ENCODE measurements around the gene NDUFB6. TPM values are rescaled to one million over a fixed set of nuclear protein-coding genes. Genes with fewer than 3 reads are reported as not detected.
A peak's percentile ranks its signal among the peaks of the same experiment; 100 is the strongest.
"Not testable (repeated sequence)": the region's sequence is repeated elsewhere in the genome, so short reads cannot be mapped to it uniquely, and the experiment has no call there.

Gene NDUFB6
- 10 to 100 TPM; 51.5 to 84.4 (median 60.3) TPM for polyA plus RNA-seq (ENCODE audit: low read depth in 6 of 6)

DNA sequence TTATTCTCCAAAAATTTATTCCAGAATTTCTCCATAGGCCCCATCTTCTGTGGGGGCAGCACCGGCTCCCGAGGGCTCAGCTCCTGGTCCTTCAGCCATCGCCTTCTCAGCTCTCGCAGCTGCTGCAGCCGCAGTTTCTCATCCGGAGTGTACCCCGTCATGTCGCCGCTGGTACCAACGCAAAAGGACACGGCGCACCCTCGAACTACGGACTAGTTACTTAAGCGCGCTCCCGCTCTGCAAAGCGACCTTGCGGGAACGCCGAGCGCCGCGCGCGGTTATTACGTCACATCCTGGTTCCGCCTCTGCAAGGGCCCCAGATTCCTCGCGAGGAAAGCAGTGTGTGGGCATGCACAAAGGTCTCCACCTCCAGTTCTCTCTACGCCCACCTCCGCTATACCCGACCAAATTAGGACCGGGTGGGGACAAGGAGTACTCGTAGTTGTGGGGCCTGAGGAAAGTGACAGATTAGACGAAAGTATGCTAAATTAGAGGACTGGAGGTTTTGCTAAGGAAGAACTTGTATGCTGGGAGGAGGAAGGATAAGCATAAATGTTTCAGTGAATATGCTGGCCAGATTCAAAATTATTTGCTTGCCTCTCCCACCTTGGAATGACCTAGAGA, at the start of gene NDUFB6:
Gene NDUFB6, minus strand, starts transcription at position 260 of the 624 bp plus-strand sequence. Its CDS starts 99 bp downstream, at position 161.
- peak; percentile 93 for DNase-seq
- peak within 1 kb of the TSS; percentile 99 to 100 (median 100) for H3K4me3 Mint-ChIP-seq
- H3K9me3 Mint-ChIP-seq: no peaks in the 10 kb centered on the region
- peak; percentile 83 for ATAC-seq (ENCODE audit: low read depth in 2 of 2)
- H3K27me3 Mint-ChIP-seq: peaks cover 0 to 17% (median 6%) of the 10 kb centered on the region in 3 donors
- H3K36me3 Mint-ChIP-seq: peaks cover 0 to 9% of the 10 kb centered on the region in 2 donors
- H3K27ac Mint-ChIP-seq: peak within 1 kb of the TSS; percentile 96 to 99 (median 98)
- peaks cover 22 to 27% (median 26%) of the 10 kb centered on the region in 3 donors for H3K4me1 Mint-ChIP-seq

DNA sequence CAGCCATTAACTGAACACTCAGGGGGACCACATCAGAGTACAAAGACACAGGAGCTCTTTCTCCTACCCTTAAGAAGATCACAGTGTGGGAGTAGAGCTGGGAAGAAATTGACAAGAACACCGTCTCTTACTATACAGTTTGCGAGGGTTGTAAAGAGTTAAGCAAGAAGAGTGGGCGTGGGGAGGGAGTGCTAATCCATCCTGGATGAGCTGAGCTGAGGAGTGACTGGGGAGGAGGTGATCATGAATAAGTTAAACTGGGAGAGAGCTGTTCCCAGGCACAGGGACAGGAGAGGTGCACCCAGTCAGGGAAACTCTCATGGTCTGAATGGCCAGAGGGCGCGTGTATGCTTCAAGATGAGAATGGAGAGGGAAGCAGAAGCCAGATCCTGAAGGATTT, 45.3 kb upstream of the NDUFB6 start:
- no peak overlapping the region for H3K27ac Mint-ChIP-seq
- H3K36me3 Mint-ChIP-seq: peaks cover 0 to 10% of the 10 kb centered on the region in 2 donors
- H3K4me1 Mint-ChIP-seq: no peaks in the 10 kb centered on the region
- ATAC-seq (ENCODE audit: low read depth in 2 of 2) (no peak), DNase-seq (no peak)
- peaks cover 0 to 7% (median 0%) of the 10 kb centered on the region in 7 donors for H3K9me3 Mint-ChIP-seq
- H3K4me3 Mint-ChIP-seq: no peak overlapping the region
- H3K27me3 Mint-ChIP-seq: peaks cover 21 to 32% (median 26%) of the 10 kb centered on the region in 3 donors

DNA sequence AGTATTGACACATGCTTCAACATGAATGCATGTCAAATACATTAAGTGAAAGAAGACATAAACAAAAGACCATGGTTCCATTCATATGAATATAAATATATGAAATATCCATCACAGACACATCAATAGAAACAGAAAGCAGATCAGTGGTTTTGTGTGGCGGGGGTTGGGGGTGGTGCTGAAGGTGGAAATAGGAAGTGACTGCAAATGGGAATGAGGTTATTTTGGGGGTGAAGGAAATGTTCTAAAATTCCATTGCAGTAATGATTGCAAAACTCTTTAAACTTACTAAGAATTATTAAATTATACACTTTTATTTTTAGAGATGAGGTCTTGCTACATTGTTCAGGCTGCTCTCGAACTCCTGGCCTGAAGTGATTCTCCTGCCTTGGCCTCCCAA, 33.9 kb upstream of the NDUFB6 start:
- Mint-ChIP-seq H3K4me1 (peaks cover 0 to 5% (median 0%) of the 10 kb centered on the region in 3 donors), H3K27me3 (peaks cover 2 to 10% (median 8%) of the 10 kb centered on the region in 3 donors), H3K36me3 (no peaks in the 10 kb centered on the region), H3K9me3 (peaks cover 2 to 21% (median 11%) of the 10 kb centered on the region in 7 donors), H3K27ac (no peak overlapping the region), H3K4me3 (no peak overlapping the region)
- DNase-seq: no peak
- no peak for ATAC-seq (ENCODE audit: low read depth in 2 of 2)

DNA sequence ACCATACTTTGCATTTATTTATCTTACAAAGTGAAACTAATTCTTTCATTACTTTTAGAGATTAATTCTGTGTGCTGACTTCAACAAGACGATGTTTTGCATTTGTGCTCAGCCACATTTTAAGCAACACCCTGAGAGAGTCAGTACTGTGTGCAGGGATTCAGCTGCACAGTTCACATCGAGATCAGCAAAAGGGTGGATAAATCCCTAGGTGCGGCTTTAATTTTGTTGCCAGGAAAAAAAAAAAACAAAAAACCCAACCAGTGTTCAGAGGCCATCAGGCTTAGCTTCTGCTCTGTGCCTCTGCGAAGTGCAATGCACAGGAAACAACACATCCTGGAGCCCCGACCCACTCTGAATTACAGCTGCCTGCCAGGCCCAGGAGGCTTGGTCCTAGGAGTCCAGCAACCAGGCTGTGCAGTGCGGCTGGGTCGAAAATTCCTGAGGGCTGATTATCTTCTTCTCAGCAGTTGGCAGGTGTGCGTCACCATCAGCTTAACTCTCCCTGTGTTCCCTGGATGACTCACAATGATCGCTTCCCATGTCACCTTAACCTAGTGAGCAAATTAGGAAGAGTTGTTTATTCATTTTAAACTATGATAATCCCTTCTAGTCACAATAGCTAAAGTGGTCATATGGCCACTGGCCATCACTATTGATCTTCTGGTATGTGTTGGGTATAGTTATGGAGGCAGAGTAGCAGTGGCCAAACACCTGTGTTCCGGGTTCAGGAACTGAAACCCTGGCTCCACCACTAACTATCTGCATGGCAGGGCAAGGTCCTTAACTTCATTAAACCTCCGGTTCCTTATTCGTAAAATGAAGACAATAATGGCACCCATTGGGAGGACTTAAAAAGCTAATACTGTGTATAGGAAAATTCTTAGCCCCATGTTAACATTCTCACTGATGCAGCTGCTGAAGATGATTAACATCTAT, 31.2 kb upstream of the NDUFB6 start:
- peak overlapping the region in 2 of 6 donors; percentile 56 to 83 for H3K27ac Mint-ChIP-seq
- H3K4me3 Mint-ChIP-seq: peak overlapping the region in 2 of 8 donors; percentile 23 to 35
- no peak for DNase-seq
- H3K27me3 Mint-ChIP-seq: peaks cover 8 to 23% (median 13%) of the 10 kb centered on the region in 3 donors
- peaks cover 0 to 21% (median 11%) of the 10 kb centered on the region in 7 donors for H3K9me3 Mint-ChIP-seq
- ATAC-seq (ENCODE audit: low read depth in 2 of 2): peak; percentile 49 to 79
- no peaks in the 10 kb centered on the region for H3K36me3 Mint-ChIP-seq
- peaks cover 1 to 5% (median 3%) of the 10 kb centered on the region in 3 donors for H3K4me1 Mint-ChIP-seq

DNA sequence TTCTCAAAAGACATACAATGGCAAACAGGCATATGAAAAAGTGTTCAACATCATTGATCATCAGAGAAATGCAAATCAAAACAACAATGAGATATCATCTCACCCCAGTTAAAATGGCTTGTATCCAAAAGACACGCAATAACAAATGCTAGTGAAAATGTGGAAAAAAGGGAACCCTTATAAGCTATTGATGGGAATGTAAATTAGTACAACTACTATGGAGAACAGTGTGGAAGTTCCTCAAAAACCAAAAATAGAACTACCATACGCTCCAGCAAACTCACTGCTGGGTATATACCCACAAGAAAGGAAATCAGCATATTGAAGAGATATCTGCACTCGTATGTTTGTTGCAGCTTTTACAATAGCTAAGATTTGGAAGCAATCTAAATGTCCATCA, 26.1 kb upstream of the NDUFB6 start:
- DNase-seq; ATAC-seq (ENCODE audit: low read depth in 2 of 2); H3K27ac Mint-ChIP-seq; H3K4me3 Mint-ChIP-seq; H3K9me3 Mint-ChIP-seq; H3K4me1 Mint-ChIP-seq; H3K36me3 Mint-ChIP-seq: not testable (repeated sequence)
- peaks cover 10 to 33% (median 16%) of the 10 kb centered on the region in 3 donors for H3K27me3 Mint-ChIP-seq

DNA sequence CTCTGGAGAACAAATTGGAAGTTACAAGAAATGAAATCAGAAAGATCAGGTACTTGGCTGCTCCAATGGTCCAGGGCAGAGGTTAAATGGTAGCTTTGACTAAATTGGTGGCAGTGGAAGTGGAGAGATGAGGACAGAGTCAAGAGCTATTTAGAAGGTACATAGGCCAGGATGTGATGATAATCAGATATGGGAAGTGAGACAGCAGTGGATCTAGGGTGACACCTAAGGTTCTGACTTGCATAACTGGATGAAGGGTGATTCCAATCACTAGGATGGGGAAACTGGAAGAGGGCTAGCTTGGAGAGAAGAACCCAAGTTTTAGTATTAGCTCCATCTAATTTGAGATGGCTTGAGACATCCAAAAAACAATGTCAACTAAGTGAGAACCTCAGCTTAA, 24.0 kb upstream of the NDUFB6 start:
- Mint-ChIP-seq H3K9me3 (peaks cover 0 to 9% (median 6%) of the 10 kb centered on the region in 7 donors), H3K4me1 (peaks cover 3 to 8% (median 3%) of the 10 kb centered on the region in 3 donors), H3K27me3 (peaks cover 14 to 24% (median 17%) of the 10 kb centered on the region in 3 donors), H3K4me3 (no peak overlapping the region), H3K36me3 (peaks cover 0 to 7% of the 10 kb centered on the region in 2 donors), H3K27ac (no peak overlapping the region)
- DNase-seq (no peak), ATAC-seq (ENCODE audit: low read depth in 2 of 2) (no peak)

DNA sequence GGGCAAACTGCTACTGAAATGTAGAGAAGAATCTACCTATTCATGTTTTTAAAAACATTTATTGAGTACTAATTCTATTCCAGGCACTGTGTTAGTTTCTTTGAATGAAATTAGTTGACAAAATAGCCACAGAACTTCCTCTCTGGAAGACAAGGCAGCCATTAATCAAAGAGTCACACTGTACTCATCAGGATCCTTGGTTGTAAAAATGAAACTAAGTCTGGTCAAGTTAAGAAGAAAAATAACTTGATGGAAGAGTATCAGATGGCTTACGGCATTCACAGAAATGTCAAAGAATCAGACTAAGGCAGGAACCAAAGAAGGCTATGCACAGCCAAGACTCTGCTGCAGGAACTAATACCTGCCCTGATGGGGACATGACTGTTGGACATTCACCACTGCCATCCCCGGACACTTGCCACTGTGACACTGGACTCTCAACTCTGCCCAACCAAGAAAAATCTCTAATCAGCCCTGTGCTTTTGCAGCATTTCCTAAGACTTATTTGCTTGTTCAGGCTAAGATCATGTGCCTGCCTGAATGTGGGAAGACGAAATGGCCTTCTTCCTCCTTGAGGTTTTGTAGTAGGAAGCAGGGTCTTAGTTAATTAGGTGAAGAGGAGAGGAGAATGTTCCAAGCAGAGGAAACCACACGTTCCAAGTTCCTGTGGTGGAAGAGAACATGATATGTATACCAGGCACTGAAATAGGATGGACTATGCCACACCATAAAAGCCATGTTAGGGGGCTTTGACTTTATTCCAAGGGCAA, 23.3 kb upstream of the NDUFB6 start:
- H3K4me1 Mint-ChIP-seq: peaks cover 3 to 8% (median 3%) of the 10 kb centered on the region in 3 donors
- no peak for DNase-seq
- H3K36me3 Mint-ChIP-seq: peaks cover 0 to 7% of the 10 kb centered on the region in 2 donors
- H3K4me3 Mint-ChIP-seq: no peak overlapping the region
- peaks cover 9 to 26% (median 17%) of the 10 kb centered on the region in 3 donors for H3K27me3 Mint-ChIP-seq
- H3K9me3 Mint-ChIP-seq: peaks cover 0 to 9% (median 6%) of the 10 kb centered on the region in 7 donors
- ATAC-seq (ENCODE audit: low read depth in 2 of 2): no peak
- H3K27ac Mint-ChIP-seq: no peak overlapping the region

DNA sequence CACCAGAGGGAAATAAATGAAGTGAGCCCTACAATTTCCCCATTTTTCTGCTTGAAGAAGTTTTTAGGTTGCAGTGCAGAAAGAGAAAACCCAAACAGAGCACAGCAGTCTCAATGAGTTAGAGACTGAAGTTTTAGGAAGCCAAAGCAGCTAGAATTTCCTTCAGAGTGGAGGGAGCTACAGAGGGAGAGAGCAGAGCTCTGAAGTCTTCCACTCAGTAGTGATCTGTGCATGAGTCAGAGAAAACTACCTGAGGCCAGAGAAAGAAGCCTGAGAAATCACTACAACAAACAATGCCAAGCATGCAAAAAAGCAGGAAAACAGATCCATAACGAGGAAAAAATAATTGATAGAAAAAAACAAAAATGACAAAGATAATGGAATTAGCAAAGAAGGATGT, 17.9 kb upstream of the NDUFB6 start:
- no peak for ATAC-seq (ENCODE audit: low read depth in 2 of 2)
- Mint-ChIP-seq H3K36me3 (no peaks in the 10 kb centered on the region), H3K9me3 (no peaks in the 10 kb centered on the region), H3K27me3 (peaks cover 20 to 43% (median 32%) of the 10 kb centered on the region in 3 donors), H3K4me1 (no peaks in the 10 kb centered on the region), H3K27ac (no peak overlapping the region), H3K4me3 (no peak overlapping the region)
- no peak for DNase-seq

DNA sequence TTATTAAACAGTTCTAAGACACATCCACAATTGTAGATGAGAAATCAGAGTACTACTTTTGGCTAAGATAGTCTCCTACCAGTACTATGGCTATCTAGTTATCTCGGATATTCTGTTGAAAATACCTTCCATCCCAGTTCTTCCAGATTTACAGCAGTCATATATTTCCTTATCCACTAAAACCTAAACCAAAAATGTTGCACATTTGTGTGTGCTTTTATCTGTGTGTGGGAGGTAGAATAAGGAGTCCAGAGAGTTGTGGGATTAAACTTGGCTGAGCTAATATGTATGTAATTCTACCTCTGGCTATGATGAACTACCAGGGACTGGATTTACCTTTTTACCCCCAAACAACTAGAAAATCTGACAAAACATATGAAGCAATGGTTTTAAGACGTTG, 17.5 kb upstream of the NDUFB6 start:
- Mint-ChIP-seq H3K9me3 (no peaks in the 10 kb centered on the region), H3K27ac (no peak overlapping the region), H3K36me3 (no peaks in the 10 kb centered on the region), H3K4me3 (no peak overlapping the region), H3K27me3 (peaks cover 20 to 47% (median 36%) of the 10 kb centered on the region in 3 donors), H3K4me1 (no peaks in the 10 kb centered on the region)
- ATAC-seq (ENCODE audit: low read depth in 2 of 2) (no peak), DNase-seq (no peak)

DNA sequence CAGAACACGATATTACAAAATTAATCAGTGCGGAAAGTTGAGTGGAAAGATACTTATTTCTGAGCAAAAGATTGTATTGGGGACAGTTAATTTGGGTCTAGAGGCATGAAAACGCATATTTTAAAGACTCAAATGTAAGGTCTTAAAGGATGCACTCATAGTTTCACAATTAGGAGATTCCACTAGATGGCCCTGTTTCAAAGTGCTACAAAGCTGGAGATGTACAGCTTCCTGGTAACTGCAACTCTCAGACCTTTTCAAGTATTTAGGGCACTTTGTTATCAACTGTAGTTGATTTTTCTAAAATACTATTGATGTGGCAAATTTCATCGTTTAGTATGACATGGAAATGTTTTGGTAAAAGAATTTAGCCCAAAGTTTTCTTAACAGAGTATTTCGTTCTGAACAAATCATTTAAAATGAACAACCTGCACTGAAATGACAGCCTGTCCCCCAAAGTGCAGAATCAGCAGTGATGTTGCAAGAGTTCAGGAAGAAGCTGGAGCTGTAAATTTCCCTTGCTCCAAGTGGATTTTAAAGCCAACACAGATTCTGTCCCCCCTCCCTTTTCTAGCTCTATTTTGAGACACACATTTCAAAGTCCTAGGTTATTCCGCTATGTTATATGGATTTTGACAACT, 16.2 kb upstream of the NDUFB6 start:
- H3K27me3 Mint-ChIP-seq: peaks cover 26 to 56% (median 43%) of the 10 kb centered on the region in 3 donors
- H3K9me3 Mint-ChIP-seq: no peaks in the 10 kb centered on the region
- H3K4me1 Mint-ChIP-seq: no peaks in the 10 kb centered on the region

DNA sequence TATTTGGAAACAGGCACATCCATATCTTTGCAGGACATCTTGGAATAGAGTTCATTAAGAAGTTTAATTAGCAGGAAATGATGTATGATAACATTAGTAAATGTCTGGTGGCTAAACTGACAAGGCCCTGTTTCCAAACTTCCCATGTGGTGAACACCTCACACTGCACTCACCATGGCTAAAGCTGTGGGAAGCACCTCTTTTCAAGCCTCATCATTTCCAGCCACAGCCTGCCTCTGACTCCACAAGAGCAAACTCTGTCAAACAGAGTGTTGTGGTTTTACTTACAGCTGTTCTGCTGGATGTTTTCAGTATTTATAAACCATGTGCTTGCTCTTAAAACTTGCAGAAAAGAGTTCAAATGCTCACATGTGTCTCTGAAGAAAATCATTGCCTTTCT, 14.9 kb upstream of the NDUFB6 start:
- no peak overlapping the region for H3K4me3 Mint-ChIP-seq
- no peaks in the 10 kb centered on the region for H3K4me1 Mint-ChIP-seq
- H3K9me3 Mint-ChIP-seq: no peaks in the 10 kb centered on the region
- H3K27me3 Mint-ChIP-seq: peaks cover 24 to 56% (median 43%) of the 10 kb centered on the region in 3 donors
- no peak overlapping the region for H3K27ac Mint-ChIP-seq
- DNase-seq (no peak), ATAC-seq (ENCODE audit: low read depth in 2 of 2) (no peak)
- H3K36me3 Mint-ChIP-seq: no peaks in the 10 kb centered on the region

More for the DNA sequence above, 16.2 kb upstream of the NDUFB6 start:
- ATAC-seq (ENCODE audit: low read depth in 2 of 2) (peak; percentile 44 to 48), DNase-seq (no peak)
- no peaks in the 10 kb centered on the region for H3K36me3 Mint-ChIP-seq
- H3K4me3 Mint-ChIP-seq: no peak overlapping the region
- no peak overlapping the region for H3K27ac Mint-ChIP-seq

DNA sequence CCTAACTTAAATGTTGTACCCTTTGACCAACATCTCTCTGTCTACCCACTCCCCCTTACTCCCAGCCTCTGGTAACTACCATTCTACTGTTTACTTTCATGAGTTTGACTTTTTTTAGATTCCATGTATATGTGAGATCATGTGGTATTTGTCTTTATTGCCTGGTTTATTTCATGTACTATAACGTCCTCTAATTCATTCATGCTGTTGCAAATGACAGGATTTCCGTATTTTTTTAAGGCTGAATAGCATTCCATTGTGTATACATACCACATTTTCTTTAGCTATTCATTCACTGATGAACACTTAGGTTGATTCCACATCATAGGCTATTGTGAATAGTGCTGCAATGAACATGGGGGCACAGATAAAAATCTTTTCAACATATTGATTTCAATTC, 11.8 kb upstream of the NDUFB6 start:
- ATAC-seq (ENCODE audit: low read depth in 2 of 2) (no peak), DNase-seq (no peak)
- H3K4me1 Mint-ChIP-seq: peaks cover 0 to 3% (median 0%) of the 10 kb centered on the region in 3 donors
- no peaks in the 10 kb centered on the region for H3K9me3 Mint-ChIP-seq
- no peak overlapping the region for H3K27ac Mint-ChIP-seq
- no peak overlapping the region for H3K4me3 Mint-ChIP-seq
- H3K36me3 Mint-ChIP-seq: no peaks in the 10 kb centered on the region
- peaks cover 23 to 44% (median 36%) of the 10 kb centered on the region in 3 donors for H3K27me3 Mint-ChIP-seq
